Activated gamma-delta T cell treated with Interleukin-2 at 50 U/mL for 16 hours (primary cell): ENCODE results near the gene TBATA.

Experiments used
- DNase-seq: peaks from one replicate; pipeline ENCODE4 v3.0.0-alpha.2; 2020

Gene TBATA, protein sequence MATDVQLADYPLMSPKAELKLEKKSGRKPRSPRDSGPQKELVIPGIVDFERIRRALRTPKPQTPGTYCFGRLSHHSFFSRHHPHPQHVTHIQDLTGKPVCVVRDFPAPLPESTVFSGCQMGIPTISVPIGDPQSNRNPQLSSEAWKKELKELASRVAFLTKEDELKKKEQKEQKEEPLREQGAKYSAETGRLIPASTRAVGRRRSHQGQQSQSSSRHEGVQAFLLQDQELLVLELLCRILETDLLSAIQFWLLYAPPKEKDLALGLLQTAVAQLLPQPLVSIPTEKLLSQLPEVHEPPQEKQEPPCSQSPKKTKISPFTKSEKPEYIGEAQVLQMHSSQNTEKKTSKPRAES

DNA sequence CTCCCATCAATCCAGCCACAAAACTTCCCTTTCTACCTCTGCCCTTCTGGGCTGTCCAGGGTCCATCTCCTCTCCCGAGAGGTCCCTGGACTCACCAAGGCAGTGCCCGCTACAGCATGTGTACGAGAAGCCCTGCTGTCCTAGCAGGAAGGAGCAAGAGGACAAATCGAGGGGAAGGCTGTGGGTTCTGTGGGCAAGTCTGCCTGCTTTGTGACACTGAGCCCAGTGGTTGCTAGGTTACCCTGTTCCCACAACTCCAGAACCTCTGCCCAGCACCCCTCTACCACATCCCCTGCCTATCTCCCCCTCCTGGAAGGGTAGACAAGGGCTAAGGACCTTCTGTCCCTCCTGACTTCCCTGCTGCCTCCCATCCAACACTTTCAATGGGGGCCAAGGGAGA is at the start of gene TBATA:
Gene TBATA, minus strand, starts transcription at position 188 of the 400 bp plus-strand sequence. CDS start 1,998 bp downstream, outside the sequence.
- no peak for DNase-seq

DNA sequence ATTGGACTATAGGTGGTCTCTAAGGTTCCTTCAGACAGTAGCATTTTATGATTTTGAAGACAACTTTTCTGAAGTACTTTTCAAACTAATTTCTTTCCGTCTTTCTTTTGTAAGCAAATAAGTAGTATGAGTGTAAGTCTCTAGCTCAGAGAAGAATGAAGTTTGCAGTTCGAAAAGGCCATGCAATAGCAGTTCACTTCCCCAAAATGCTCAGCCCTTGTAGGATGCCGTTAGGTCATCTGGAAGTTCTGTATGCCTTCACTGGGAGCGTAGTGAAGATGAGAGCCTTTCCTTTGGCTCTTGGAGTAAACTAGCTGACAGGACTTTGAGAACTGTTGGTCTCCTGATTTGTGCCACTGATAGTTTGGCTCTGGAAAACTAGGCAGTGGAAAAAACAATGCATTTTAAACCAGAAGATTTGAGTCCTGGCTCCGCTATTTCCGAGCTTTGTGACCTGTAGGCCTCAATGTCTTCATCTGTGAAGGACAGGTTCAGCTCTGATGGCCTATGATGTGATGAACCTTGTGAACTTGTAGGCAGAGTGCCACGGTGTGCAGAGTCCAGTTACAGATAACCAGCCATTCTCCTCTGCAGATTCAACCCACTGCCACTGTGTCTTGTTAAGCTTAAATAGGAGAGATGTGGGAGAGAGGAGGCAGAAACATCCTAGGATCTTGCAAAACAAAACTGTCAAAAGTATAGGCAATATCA is 49.4 kb upstream of the TBATA start:
- DNase-seq = no peak

- no peak for DNase-seq
These were observed 48.8 kb upstream of the TBATA start for GRCh38 chr10:70834021-70834420.

DNA sequence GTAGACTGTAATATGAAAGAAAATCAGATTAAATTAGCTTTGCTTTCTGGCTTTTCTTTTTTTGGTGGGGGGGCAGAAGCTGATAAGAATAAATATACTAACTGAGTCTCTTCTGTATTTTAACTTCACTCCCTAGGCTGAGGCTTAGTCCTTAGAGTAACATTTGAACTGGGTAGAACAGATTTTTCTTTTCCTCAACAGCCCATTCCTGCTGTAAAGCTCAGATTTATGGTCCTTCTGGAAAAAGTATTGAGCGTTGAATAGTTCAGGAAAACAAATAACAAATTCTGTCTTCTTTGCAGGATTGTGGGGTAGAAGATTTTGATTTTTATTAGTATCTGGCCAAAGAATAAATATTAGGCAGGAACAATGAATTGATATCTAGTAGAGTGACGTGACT is 48.4 kb upstream of the TBATA start:
- DNase-seq = no peak

- no peak for DNase-seq
These were observed 47.8 kb upstream of the TBATA start for GRCh38 chr10:70832852-70833528.

- no peak for DNase-seq
These were observed 47.0 kb upstream of the TBATA start for GRCh38 chr10:70832221-70832620.

DNA sequence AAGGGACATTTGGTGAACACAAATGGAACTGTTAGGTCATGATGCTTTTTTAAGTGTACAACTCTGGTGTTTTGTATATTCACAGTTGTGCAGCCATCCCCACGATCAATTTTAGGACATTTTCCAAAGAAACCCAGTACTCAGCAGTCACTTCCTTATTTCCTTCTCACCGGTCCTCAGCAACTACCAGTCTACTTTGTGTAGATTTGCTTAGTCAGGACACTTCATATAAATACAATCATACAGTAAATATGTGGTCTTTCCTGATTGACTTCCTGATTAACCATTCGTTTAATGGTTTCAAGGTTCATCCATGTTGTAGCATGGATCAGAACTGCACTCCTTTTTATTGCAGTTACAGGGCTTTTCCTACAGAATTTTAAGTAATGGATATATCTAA is 45.0 kb upstream of the TBATA start:
- DNase-seq = no peak

- no peak for DNase-seq
These were observed 44.4 kb upstream of the TBATA start for GRCh38 chr10:70829543-70829942.

- DNase-seq = no peak
These were observed 43.7 kb upstream of the TBATA start for GRCh38 chr10:70828923-70829322.

GRCh38 chr10:70827086-70827757 is 42.0 kb upstream of the TBATA start:
- DNase-seq = no peak

DNA sequence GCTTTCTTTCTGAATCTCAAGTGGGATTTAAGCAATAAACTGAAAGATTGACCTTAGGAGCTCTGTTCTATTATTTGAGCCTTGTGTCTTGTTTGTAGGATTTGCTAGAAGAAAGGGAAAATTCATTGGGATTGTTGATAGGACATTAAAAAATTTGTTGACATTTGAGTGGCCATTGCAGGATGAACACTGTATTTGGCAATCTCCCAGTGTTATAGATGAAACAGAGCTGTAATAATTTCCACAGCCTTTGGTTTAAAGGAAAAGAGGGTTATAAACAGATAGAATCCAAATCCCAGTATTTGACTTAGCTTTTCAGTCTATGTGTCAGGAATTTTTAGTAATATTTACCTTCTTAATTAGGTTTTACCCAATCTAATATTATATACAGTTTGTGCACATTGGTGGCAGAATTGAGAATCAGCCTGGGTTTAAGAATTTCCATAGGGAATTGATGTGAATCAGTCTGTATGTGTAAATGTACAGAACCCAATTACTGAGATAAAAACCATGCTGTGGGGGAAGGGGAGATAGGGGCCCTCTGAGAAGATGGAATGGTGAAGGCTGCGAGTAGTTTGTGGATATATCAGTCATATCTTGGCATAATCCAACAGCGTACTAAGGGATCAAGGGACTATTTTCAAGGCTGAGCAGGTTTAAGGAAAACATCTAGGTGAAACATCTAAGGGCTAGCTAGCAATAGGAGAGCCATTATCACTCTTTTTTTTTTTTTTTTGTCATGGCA is 37.1 kb upstream of the TBATA start:
- no peak for DNase-seq

DNA sequence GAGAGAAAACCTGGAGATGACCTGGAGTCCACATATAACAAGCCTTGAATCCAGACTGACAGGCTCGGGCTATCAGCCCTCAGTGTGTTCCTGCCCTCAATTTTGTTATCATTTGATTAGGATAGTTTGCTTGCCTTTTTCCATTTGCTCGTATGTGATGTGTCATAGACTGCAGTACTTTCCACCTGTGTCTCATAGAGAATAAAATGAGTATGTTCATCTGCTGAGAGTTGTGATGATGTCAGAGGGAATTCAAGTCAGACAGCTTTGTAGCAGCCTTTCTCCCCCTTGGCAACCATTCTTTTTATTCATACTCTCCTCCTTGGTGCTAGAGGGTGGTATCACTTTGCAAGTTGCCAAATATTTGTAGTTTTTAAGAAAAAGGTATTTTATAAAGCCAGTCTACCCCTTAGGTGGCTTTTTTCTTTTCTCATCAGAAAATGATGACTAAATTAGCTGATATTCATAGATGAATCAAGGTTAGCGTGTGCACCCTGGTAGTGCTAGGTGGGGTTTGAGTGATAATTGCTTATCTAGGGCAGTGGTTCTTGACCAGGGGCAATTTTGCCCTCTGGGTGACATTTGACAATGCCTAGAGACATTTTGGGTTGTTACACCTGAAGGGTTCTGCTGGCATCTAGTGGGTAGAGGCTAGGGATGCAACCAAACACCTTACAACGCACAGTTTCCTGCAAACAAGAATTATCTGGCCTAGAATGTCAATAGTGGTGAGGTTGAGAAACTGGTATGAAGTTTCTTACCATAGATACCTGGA is 36.0 kb upstream of the TBATA start:
- DNase-seq = no peak

GRCh38 chr10:70816220-70816894 is 31.2 kb upstream of the TBATA start:
- DNase-seq = peak; percentile 27

GRCh38 chr10:70815504-70816219 is 30.5 kb upstream of the TBATA start, which contains the start of gene SGPL1:
Gene SGPL1, plus strand, starts transcription at chr10:70815948. Its CDS starts 906 bp downstream, at chr10:70816854.
- peak; percentile 83 for DNase-seq

DNA sequence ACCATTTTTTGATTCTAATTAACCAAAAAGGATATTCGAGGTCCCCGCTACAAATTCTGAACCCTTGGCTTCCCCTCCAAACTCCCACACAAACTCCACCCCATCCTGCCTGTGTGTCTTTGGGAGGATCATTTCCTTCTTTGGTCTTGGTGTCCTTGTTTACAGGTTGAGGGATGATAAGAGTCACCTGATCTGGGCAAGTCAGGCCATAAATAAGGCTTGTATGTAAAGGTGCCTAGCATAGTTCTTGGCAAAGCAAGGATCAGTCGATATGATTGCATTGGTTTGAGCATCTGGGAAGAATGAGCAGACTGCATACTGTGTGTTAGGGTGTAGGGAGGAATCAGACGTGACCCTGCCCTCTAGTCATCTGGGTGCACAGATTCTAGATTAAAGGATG is 28.9 kb upstream of the TBATA start:
- DNase-seq = no peak

DNA sequence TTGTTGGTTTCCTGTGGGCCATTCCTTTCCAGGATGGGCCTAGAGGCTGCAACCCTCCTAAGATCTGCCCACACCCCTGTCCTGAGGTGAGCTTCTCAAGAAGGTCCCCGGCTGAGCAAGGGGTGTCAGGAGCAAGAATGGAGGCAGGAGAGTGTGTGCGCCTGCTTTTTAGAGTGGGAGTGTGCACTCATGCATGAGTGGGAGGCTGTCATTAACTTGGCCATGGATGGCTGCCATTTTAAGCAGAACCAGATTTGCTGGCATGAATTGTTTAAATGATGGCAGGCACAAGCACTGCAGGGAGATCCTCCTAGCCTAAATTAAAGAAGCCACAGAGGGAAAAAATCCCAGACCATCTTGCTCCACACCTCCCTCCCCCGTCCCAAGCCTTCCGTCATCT is 27.6 kb upstream of the TBATA start:
- DNase-seq = no peak

GRCh38 chr10:70811881-70812280 is 26.7 kb upstream of the TBATA start:
- no peak for DNase-seq

DNA sequence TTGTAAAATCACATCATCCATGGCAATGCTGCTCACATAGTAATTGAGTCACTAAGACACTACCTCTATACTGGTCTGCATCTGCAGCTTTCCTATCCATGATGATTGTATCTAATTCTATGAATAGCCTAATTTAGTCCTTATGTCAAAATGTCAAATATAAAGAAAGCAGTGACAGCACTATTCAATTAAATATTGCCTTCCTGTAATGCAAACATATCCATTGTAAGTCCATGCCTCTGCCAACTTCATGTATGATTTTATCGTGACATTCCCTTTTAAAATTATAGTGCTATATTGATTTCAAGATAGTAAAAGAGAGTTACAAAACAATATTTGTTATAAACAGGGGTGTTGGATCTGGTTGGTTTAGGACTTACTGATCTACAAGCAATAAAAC is 25.8 kb upstream of the TBATA start:
- no peak for DNase-seq

GRCh38 chr10:70809726-70810125 is 24.5 kb upstream of the TBATA start:
- no peak for DNase-seq

DNA sequence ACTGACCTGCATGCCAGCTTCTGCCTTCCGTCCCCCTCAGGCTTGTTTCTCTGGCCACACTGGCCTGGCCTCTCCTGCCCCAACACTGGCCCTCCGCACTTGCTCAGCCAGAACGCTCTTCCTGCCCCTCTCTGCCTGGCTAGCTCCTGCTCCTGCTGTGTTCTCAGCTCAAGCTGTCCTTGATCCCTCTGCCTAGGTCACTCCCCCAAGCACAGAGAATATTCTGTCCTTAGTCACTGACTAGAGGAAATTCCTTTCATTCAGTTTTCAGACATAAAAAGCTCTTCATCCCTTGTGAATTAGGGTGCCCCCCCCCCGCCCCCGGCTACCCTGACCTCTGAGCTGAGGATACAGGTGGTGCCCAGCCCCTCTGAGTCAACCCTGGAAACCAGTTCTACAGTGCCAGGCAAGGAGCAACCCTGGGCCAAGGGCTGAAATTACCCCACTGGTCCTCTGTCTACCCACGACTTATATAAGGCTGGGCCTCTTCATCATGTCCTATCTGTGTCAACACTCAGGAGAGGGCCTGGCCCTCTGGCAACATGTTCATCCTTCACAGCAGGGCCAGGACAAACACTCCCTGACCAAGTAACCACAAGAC is 23.9 kb upstream of the TBATA start:
- DNase-seq = no peak
